HG03196 (cell line): ENCODE data around the gene TMEM132A.

Source experiments
- ATAC-seq: cut with Tn5 transposase; IDR thresholded peaks from one replicate; pipeline ENCODE4 v1.9.1; 2021; ENCODE audit not compliant: unreplicated experiment

Gene TMEM132A, protein sequence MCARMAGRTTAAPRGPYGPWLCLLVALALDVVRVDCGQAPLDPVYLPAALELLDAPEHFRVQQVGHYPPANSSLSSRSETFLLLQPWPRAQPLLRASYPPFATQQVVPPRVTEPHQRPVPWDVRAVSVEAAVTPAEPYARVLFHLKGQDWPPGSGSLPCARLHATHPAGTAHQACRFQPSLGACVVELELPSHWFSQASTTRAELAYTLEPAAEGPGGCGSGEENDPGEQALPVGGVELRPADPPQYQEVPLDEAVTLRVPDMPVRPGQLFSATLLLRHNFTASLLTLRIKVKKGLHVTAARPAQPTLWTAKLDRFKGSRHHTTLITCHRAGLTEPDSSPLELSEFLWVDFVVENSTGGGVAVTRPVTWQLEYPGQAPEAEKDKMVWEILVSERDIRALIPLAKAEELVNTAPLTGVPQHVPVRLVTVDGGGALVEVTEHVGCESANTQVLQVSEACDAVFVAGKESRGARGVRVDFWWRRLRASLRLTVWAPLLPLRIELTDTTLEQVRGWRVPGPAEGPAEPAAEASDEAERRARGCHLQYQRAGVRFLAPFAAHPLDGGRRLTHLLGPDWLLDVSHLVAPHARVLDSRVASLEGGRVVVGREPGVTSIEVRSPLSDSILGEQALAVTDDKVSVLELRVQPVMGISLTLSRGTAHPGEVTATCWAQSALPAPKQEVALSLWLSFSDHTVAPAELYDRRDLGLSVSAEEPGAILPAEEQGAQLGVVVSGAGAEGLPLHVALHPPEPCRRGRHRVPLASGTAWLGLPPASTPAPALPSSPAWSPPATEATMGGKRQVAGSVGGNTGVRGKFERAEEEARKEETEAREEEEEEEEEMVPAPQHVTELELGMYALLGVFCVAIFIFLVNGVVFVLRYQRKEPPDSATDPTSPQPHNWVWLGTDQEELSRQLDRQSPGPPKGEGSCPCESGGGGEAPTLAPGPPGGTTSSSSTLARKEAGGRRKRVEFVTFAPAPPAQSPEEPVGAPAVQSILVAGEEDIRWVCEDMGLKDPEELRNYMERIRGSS

GRCh38 chr11:60924110-60924905, at the start of gene TMEM132A:
Gene TMEM132A (plus strand): TSS chr11:60924460. CDS start chr11:60924634, 174 bp downstream.
- ATAC-seq, result no peak

GRCh38 chr11:60875366-60876167, 48.7 kb upstream of the TMEM132A start:
- no peak for ATAC-seq

DNA sequence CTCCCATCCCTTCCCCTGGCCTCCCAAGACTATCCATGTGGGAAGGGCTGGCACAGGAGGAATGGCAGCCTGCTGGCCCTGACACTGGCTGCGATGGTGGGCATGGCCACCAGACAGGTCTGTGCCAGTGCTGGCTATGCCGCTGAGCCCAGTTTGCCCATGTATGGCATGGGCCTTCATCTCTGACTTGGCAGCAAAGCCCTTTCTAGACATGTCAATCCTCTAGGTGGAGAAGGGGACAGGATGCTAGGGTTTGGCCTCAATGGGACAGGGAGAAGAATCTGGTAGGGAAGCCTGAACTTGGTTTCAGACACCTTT, 48.1 kb upstream of the TMEM132A start:
- ATAC-seq, result no peak

DNA sequence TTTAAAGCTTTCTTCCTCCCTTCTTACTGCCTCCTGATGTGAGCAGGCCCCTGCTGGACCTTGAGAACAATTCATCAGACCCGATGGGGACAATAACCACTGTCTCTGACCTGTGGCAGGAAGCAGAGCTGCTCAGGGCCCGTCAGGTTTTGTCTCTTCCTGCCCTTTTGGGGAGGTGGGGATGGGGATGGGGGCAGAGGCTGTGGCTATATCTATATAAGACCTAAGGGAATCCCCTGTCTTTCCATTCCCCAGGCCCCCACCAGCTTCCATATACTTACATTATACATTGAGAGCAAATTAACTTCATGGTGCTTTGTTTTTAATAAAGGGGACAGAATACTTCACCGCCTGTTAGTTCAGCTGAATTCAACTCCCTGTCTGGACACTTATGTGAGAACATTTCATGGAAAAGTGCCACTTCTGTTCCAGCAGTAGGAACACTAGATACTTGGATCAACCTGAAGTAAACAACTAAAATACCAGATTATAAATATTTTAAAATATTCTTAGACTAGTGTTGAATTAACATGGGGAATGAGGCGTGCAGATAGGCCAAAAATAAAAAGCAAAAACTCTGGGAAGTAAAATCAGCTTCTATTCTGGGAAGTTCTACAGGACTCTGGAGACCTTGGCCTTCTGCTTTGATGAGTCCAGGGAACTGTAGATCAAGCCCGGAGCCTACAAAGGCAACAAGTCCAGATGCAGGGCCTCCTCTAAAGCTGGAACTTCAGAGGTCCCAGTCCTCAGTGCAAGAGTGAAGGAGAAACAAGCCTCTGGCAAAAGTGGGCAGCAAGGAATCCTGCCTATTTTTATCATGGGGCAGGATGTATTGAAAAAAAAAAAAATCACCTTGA, 45.8 kb upstream of the TMEM132A start:
- no peak for ATAC-seq

GRCh38 chr11:60879104-60879503, 45.2 kb upstream of the TMEM132A start:
- no peak for ATAC-seq

DNA sequence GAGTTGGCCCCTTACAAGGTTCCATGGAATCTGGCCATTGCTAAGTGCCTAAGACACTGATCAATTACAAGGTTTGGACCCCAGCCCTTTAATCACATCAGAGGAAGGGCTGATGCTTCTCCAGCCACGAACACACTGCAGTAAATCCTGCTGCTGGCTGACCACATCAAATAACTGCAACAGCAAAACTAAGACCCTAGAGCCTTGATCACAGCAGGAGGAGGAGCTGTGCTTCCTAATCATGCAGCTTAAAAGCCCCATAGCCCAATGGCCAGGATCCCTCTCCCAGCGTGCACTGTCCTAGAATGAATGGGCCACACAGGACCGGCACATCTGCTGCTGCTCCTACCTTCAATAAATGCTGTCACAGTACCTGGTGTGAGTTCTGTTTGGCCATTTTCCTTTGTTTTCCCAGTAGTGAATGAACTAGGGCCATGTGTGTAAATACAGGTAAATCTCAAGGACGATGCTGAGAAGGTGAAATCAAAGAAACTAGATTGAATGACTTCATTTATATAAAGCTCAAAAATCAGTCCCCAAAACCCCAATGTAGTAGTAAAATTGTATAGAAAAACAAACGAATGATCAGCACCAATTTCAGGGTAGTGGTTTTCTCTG, 44.2 kb upstream of the TMEM132A start:
- ATAC-seq, result no peak

- no peak for ATAC-seq
Measured at GRCh38 chr11:60880643-60881282, 43.5 kb upstream of the TMEM132A start.

- no peak for ATAC-seq
Measured at GRCh38 chr11:60887556-60887955, 36.7 kb upstream of the TMEM132A start.

DNA sequence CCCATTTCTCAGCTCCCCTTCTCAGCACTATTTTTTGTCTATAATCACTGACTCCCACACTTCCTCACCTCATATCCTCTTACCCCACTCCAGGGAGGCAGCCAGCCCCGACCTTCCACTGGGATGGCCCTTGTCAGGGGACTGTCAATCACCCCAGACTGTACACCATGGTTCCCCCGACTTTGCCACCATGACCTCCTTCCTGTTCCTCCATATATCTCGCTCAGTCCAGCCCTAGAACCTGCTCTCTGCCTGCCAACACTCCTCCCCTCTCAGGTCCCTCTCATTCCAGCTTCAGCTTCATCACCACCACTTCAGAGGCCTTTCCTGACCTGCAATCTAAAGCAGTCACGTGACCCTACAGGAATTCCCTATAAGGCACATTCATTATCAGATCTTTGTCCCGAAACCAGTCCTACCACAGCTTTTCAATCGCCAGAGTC, 34.4 kb upstream of the TMEM132A start:
- ATAC-seq, result no peak

- no peak for ATAC-seq
Measured at GRCh38 chr11:60890696-60891095, 33.6 kb upstream of the TMEM132A start.

GRCh38 chr11:60891103-60891741, 33.0 kb upstream of the TMEM132A start:
- no peak for ATAC-seq

- no peak for ATAC-seq
Measured at GRCh38 chr11:60895687-60896086, 28.6 kb upstream of the TMEM132A start.

GRCh38 chr11:60897496-60897895, 26.8 kb upstream of the TMEM132A start:
- no peak for ATAC-seq

DNA sequence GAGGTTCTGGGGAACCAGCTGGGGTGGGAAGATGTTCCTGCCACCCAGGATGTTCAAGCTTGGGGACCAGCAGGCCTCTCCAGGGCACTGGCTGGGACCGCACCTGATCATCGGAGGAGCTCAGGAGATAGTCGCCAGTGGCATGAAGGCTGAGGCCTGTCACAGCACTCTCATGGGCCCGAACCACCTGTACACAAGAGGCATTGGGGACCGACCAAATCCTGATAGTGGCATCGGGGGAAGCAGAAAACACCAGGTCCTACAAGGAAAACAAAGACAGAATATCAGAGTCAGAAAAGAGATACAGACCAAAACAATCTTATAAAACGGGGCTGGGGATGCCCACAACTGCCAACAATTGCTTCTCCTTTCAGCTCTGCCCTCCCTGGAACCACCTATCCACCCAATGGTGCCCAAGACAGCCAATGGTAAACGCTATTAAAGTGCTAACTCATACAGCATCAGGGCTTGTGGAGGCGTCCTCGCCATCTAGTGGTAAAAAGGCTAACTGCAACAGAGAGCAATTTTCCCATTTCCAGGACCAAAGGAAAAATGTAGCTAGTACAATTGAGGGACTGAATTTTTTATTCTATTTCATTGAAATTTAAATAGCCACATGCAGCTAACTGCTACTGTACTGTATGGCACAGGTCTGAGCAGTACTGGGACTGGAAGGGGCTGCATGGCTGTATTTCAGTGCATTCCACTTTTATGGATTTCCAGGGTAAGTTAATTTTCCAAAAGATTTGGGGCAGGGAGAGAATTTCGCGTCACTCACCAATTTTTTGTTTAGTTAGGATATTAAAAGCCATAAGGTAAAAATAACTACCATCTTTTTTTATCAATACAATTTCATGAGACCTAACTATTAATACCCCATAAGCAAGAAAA, 25.0 kb upstream of the TMEM132A start:
- ATAC-seq, result no peak

- no peak for ATAC-seq
Measured at GRCh38 chr11:60899977-60900376, 24.3 kb upstream of the TMEM132A start.

GRCh38 chr11:60900673-60901404, 23.4 kb upstream of the TMEM132A start:
- ATAC-seq, result no peak
